GM23338 (cell line): ENCODE data around the gene PRSS48. TPM values are rescaled to one million over a fixed set of nuclear protein-coding genes. Genes with fewer than 3 reads are reported as not detected.
A peak's percentile ranks its signal among the peaks of the same experiment; 100 is the strongest.

Source experiments
- ATAC-seq: fragments of 200-7000 bp; cut with Tn5 transposase; 3 replicates; pipeline ENCODE4 v1.9.1; 2020
- DNase-seq: peaks from one replicate; pipeline ENCODE4 v3.0.0-alpha.2; 2015; ENCODE audit warnings: low spot score
- H2AFZ ChIP-seq: fragments of 200-600 bp; sonication (generic); 2 replicates; pipeline ENCODE4 v1.8.0; 2016; ENCODE audit warnings: antibody characterized with exemption, mild to moderate bottlenecking, moderate library complexity
- H3F3A ChIP-seq: fragments of 200-600 bp; sonication (generic); replicated peaks from 2 replicates; pipeline ENCODE4 v1.8.0; 2017; ENCODE audit warnings: antibody characterized with exemption, mixed run types, low read depth
- H3K27ac ChIP-seq: fragments of 200-600 bp; sonication (generic); 2 replicates; pipeline ENCODE4 v1.6.1; 2016; ENCODE audit warnings: low read depth
- H3K27me3 ChIP-seq: fragments of 200-600 bp; sonication (generic); 2 replicates; pipeline ENCODE4 v1.8.0; 2016; ENCODE audit warnings: mild to moderate bottlenecking, mixed run types, moderate library complexity; ENCODE audit not compliant: insufficient read depth
- H3K36me3 ChIP-seq: fragments of 200-600 bp; sonication (generic); 2 replicates; pipeline ENCODE4 v1.8.0; 2016; ENCODE audit warnings: mild to moderate bottlenecking; ENCODE audit not compliant: insufficient read depth
- H3K4me1 ChIP-seq: fragments of 200-600 bp; sonication (generic); 2 replicates; pipeline ENCODE4 v1.8.0; 2016; ENCODE audit warnings: mild to moderate bottlenecking, moderate library complexity; ENCODE audit not compliant: insufficient read depth
- H3K4me2 ChIP-seq: fragments of 200-600 bp; sonication (generic); 2 replicates; pipeline ENCODE4 v1.7.1; 2017; ENCODE audit warnings: mixed run types
- H3K4me3 ChIP-seq: fragments of 200-600 bp; sonication (generic); 2 replicates; pipeline ENCODE4 v1.6.1; 2016; ENCODE audit warnings: mixed run types
- H3K79me2 ChIP-seq: fragments of 200-600 bp; sonication (generic); replicated peaks from 2 replicates; pipeline ENCODE4 v1.8.0; 2017; ENCODE audit warnings: mild to moderate bottlenecking; ENCODE audit not compliant: insufficient read depth
- H3K9me2 ChIP-seq: fragments of 200-600 bp; sonication (generic); 2 replicates; pipeline ENCODE4 v1.8.0; 2017; ENCODE audit not compliant: insufficient read depth
- H4K20me1 ChIP-seq: fragments of 200-600 bp; sonication (generic); replicated peaks from 2 replicates; pipeline ENCODE4 v1.8.0; 2017; ENCODE audit warnings: mild to moderate bottlenecking; ENCODE audit not compliant: insufficient read depth
- H3K27ac Mint-ChIP-seq: 2 replicates; pipeline ENCODE4 v1.8.0; 2020; ENCODE audit warnings: inconsistent platforms, mild to moderate bottlenecking, moderate library complexity, mixed read lengths
- H3K27me3 Mint-ChIP-seq: 3 replicates; pipeline ENCODE4 v1.8.0; 2022; ENCODE audit warnings: low read depth, mild to moderate bottlenecking, moderate library complexity, mixed read lengths, inconsistent platforms; ENCODE audit not compliant: insufficient read depth, poor library complexity
- H3K36me3 Mint-ChIP-seq: 3 replicates; pipeline ENCODE4 v1.8.0; 2021; ENCODE audit warnings: low read depth, mild to moderate bottlenecking, inconsistent platforms, moderate library complexity, mixed read lengths
- H3K4me1 Mint-ChIP-seq: 3 replicates; pipeline ENCODE4 v1.8.0; 2020; ENCODE audit warnings: mild to moderate bottlenecking, inconsistent platforms, mixed read lengths
- H3K4me3 Mint-ChIP-seq: 3 replicates; pipeline ENCODE4 v1.8.0; 2021; ENCODE audit warnings: moderate library complexity, mild to moderate bottlenecking, inconsistent platforms, mixed read lengths
- H3K9me3 Mint-ChIP-seq: 3 replicates; pipeline ENCODE4 v1.8.0; 2020; ENCODE audit warnings: moderate library complexity, mild to moderate bottlenecking, inconsistent platforms, mixed read lengths
- CTCF ChIP-seq, 2 experiments: fragments of 200-600 bp in 1 of 2; sonication (generic) in 1 of 2; conservative IDR thresholded peaks; 2 replicates each; pipeline versions ENCODE4 v1.5.1 to v1.6.1; 2016 to 2017; ENCODE audit warnings: antibody characterized with exemption in 2 of 2, low read depth in 2 of 2, mild to moderate bottlenecking in 2 of 2, moderate library complexity in 1 of 2
- EZH2 ChIP-seq: fragments of 200-600 bp; sonication (generic); IDR thresholded peaks from one replicate; pipeline ENCODE4 v1.8.0; 2017; ENCODE audit warnings: antibody characterized with exemption, mild to moderate bottlenecking, low read depth; ENCODE audit not compliant: unreplicated experiment
- EZH2phosphoT487 ChIP-seq: fragments of 200-600 bp; sonication (generic); IDR thresholded peaks from one replicate; pipeline ENCODE4 v1.8.1; 2018; ENCODE audit warnings: antibody characterized with exemption; ENCODE audit not compliant: unreplicated experiment
- JUNB ChIP-seq: IDR thresholded peaks from one replicate; pipeline ENCODE4 v1.6.1; 2016; ENCODE audit warnings: antibody characterized with exemption; ENCODE audit not compliant: unreplicated experiment
- POLR2AphosphoS5 ChIP-seq: IDR thresholded peaks from 2 replicates; pipeline ENCODE4 v1.6.1; 2016; ENCODE audit warnings: antibody characterized with exemption, low read depth
- STAT1 ChIP-seq: IDR thresholded peaks from one replicate; pipeline ENCODE4 v1.6.1; 2016; ENCODE audit warnings: antibody characterized with exemption; ENCODE audit not compliant: unreplicated experiment
- ZNF114 ChIP-seq: fragments of 250-450 bp; sonication (Bioruptor Pico); IDR thresholded peaks from 2 replicates; pipeline ENCODE4 v1.5.0; 2020; ENCODE audit warnings: mild to moderate bottlenecking, moderate library complexity
- ZNF331 ChIP-seq: fragments of 250-450 bp; sonication (Bioruptor Pico); IDR thresholded peaks from 2 replicates; pipeline ENCODE4 v1.5.0; 2020; ENCODE audit warnings: low read depth, mild to moderate bottlenecking, moderate library complexity
- polyA plus RNA-seq: library from polyadenylated mRNA; unstranded; fragments of >200 nt; fragmentation: Nextera tagmentation; extraction: Ambion mirVana; gene quantifications from 2 replicates; pipeline ENCODE4 v1.2.1, GENCODE V29; 2016
- total RNA-seq: library from RNA; depleted of rRNA; stranded (reverse); fragments of >200 nt; shearing (Covaris generic); gene quantifications from 2 replicates; pipeline ENCODE4 v1.2.3, GENCODE V29; 2014
- TF ChIP-seq, protein P1 (sequence below): IDR thresholded peaks from one replicate; pipeline ENCODE4 v1.6.1; 2018; ENCODE audit warnings: antibody characterized with exemption; ENCODE audit not compliant: unreplicated experiment
- TF ChIP-seq, protein P2 (sequence below): IDR thresholded peaks from 2 replicates; pipeline ENCODE4 v1.6.1; 2016; ENCODE audit warnings: antibody characterized with exemption

Gene PRSS48
- total and polyA plus RNA-seq, 2 experiments from 2014 or later: 0.36 TPM; not detected in 1

- TF ChIP-seq, protein P1, sequence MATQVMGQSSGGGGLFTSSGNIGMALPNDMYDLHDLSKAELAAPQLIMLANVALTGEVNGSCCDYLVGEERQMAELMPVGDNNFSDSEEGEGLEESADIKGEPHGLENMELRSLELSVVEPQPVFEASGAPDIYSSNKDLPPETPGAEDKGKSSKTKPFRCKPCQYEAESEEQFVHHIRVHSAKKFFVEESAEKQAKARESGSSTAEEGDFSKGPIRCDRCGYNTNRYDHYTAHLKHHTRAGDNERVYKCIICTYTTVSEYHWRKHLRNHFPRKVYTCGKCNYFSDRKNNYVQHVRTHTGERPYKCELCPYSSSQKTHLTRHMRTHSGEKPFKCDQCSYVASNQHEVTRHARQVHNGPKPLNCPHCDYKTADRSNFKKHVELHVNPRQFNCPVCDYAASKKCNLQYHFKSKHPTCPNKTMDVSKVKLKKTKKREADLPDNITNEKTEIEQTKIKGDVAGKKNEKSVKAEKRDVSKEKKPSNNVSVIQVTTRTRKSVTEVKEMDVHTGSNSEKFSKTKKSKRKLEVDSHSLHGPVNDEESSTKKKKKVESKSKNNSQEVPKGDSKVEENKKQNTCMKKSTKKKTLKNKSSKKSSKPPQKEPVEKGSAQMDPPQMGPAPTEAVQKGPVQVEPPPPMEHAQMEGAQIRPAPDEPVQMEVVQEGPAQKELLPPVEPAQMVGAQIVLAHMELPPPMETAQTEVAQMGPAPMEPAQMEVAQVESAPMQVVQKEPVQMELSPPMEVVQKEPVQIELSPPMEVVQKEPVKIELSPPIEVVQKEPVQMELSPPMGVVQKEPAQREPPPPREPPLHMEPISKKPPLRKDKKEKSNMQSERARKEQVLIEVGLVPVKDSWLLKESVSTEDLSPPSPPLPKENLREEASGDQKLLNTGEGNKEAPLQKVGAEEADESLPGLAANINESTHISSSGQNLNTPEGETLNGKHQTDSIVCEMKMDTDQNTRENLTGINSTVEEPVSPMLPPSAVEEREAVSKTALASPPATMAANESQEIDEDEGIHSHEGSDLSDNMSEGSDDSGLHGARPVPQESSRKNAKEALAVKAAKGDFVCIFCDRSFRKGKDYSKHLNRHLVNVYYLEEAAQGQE: no peak
- no peak for TF ChIP-seq ZNF114 (CRISPR knock-in tag)
These were observed 10.4 kb downstream of the PRSS48 start (continued) for GRCh38 chr4:151287409-151287808.

DNA sequence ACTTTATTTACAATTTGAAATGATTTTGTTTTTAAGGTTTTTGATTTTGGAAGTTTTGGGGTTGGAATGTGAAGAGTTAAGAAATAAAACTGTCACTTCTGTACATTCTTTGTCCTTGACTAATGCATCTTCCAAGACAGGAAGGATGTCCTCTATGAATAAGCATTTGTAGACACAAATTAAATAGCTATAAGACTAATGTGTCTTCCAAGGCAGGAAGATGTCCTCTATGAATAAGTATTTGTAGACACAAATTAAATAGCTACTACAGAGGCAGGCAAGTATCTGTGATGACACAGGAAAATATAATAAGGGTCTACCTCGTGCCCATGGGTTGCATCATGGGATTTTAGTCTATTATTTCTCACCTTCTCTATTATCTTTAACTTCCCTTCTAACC is 14.5 kb downstream of the PRSS48 start:
- DNase-seq (no peak), ATAC-seq (no peak)
- peaks cover 94% of the 10 kb centered on the region for H3K79me2 ChIP-seq
- H3K4me2 ChIP-seq: no peak overlapping the region
- no peaks in the 10 kb centered on the region for H3K9me3 Mint-ChIP-seq
- H3K36me3 Mint-ChIP-seq: peaks cover 17% of the 10 kb centered on the region
- H3K4me3 Mint-ChIP-seq: no peak overlapping the region
- peaks cover 23% of the 10 kb centered on the region for H3K4me1 Mint-ChIP-seq
- peaks cover 4% of the 10 kb centered on the region for H3K27me3 Mint-ChIP-seq
- no peak overlapping the region for H3K4me3 ChIP-seq
- H4K20me1 ChIP-seq: no peaks in the 10 kb centered on the region; the same call in 1 of the 2 replicates
- no peak overlapping the region for H2AFZ ChIP-seq
- H3F3A ChIP-seq: no peaks in the 10 kb centered on the region
- H3K4me1 ChIP-seq: peaks cover 17% of the 10 kb centered on the region
- H3K27ac ChIP-seq: peak overlapping the region; percentile 50; the same call in 1 of the 2 replicates
- no peak overlapping the region for H3K27ac Mint-ChIP-seq
- TF ChIP-seq EZH2phosphoT487 (no peak), ZNF114 (CRISPR knock-in tag) (no peak), JUNB (no peak), EZH2 (no peak), ZNF331 (CRISPR knock-in tag) (no peak), CTCF (conservative IDR thresholded peaks at IDR 0.05; ENCODE audit: low read depth in 2 of 2) (no peak), STAT1 (no peak), POLR2AphosphoS5 (no peak)
- TF ChIP-seq, protein P2, sequence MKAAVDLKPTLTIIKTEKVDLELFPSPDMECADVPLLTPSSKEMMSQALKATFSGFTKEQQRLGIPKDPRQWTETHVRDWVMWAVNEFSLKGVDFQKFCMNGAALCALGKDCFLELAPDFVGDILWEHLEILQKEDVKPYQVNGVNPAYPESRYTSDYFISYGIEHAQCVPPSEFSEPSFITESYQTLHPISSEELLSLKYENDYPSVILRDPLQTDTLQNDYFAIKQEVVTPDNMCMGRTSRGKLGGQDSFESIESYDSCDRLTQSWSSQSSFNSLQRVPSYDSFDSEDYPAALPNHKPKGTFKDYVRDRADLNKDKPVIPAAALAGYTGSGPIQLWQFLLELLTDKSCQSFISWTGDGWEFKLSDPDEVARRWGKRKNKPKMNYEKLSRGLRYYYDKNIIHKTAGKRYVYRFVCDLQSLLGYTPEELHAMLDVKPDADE: no peak
- TF ChIP-seq, protein P1: no peak
- no peaks in the 10 kb centered on the region for H3K27me3 ChIP-seq
- no peaks in the 10 kb centered on the region for H3K9me2 ChIP-seq
- H3K36me3 ChIP-seq: no peaks in the 10 kb centered on the region
